Non-pigmented ciliary epithelial cell (primary cell): ENCODE measurements around the gene NDRG2.
A peak's percentile ranks its signal among the peaks of the same experiment; 100 is the strongest.
"Not testable (repeated sequence)": the region's sequence is repeated elsewhere in the genome, so short reads cannot be mapped to it uniquely, and the experiment has no call there.

Source experiments
- DNase-seq: peaks from one replicate; pipeline ENCODE4 v3.0.0-alpha.2; 2010; ENCODE audit warnings: low read depth

Gene NDRG2

DNA sequence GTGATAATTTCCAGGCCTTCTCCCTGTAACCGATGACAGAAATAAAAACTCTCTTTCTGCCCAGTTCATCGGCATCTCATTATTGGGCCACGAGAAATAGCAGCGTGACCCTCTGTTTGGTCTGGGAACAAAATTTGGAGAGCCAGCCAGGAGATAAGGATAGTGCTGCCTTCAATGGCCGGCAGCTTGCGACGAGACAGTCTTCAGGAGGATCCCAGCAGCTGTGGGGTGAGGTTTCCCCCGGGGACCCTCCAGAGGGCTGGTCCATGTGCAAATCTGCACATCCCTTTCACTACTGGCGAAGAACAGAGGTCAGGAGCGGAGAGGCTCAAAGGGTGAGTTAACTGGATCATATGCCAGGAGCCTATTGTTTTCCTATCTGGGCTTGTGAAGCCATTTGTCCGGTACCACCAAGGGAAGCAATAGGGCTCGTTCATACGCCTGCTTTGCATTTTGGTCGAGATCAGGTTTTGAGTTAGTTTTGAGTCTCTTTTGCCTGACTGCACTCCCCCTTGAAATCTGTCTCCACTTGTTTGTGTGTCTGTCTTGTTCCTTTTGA lies 21.0 kb downstream of the NDRG2 start:
- no peak for DNase-seq

DNA sequence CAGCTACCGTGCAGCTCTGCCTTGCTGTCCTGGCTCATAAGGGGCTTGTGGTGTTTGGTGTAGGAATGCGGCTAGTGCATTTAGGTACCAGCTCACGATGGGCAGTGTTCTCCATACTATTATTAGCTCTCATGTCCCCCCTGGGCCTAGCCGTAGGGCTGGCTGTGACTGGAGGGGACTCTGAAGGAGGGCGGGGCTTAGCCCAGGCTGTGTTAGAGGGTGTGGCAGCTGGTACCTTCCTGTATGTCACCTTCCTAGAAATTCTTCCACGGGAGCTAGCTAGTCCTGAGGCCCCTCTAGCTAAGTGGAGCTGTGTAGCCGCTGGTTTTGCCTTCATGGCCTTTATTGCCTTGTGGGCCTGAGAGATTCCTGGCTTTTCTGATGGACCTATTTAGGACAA lies 23.6 kb downstream of the NDRG2 start:
- DNase-seq = no peak

DNA sequence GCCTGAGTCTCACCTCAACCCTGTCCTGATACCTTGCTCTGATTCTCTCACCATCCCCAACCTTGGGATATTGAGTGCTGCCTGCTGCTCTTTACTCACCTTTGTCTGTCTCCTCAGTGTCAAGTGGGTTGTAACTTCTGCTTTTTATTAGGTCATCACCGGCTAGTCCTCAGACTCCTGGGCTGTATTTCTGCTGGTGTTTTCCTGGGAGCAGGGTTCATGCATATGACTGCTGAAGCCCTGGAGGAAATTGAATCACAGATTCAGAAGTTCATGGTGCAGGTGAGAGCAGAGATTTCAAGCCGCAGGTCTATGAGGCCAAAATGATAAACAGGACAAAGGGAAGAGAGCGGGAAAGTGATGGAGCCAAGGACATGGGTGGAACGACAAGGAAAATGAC lies 25.3 kb downstream of the NDRG2 start:
- no peak for DNase-seq

DNA sequence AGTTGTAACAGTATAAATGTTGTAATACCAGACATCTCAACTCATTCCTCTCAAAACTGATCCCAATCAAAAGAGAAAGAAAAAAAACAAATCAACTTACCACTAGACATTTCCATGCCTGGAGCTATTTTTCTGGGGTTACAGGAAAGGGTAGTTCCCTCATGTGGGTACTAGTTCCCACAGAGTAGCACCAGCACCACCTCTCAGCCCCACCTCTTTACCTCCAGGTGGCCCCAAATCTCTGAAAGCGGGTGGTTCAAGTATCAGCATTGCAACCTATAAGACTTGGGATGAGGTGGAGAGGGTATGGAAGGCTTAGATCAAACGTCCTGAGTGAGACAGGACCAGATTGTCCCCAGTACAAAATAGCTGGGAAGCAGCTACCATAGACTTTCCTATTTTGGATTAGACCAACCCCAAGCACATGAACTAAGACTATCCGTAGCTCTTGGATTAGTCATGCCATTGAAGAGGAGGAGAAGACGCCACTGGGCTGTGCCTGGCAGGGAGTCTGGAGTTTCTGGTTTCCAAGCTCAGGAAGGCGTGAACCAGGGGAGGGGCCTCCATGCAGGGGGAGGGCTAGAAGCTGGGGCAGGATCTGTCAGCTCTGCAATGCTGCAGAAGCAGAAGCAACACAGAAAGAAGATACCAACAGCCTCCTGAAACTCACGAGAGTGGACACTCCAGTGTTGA lies 26.0 kb downstream of the NDRG2 start, which contains the start of gene SLC39A2:
Gene SLC39A2, plus strand, starts transcription at position 620 of the 693 bp plus-strand sequence. CDS start 154 bp downstream, outside the sequence.
- DNase-seq = no peak

DNA sequence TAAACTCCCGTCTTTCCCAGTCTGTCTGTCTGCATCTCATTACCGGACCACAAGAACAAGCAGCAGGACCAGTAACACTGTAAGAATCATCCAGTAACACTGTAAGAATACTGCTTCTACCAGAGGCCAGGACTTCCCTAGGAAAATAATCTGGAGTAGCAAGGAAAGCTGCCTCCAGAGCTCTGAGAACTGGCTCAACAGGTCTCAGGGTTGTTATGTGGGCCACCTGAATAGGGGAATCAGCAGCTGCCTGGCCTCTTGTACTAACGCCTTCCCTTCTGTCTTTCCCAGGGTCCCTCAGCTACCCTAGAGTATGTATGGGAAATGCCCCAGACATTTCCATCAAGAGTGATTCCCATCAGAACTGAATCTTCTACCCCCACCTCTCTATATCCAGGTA lies 26.7 kb downstream of the NDRG2 start:
- DNase-seq = no peak

DNA sequence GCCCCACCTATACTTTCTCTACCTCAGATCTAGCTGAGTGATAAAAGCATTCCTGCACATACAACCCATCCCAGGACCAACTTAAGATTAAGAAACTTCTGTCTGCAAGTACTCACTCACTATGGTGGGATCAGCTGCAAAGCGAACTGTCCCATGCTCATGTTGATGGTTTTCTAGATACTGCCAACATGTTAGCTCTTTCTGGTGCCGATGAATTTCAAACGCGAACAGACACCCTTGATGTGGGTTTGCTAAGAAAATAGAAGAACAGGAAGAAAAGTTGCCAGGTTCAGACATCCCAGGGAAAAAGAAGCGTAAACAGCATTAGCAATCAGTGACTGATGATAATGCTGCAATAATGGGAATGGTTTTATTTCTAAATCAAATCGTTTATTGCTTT lies 27.3 kb downstream of the NDRG2 start:
- DNase-seq = no peak

DNA sequence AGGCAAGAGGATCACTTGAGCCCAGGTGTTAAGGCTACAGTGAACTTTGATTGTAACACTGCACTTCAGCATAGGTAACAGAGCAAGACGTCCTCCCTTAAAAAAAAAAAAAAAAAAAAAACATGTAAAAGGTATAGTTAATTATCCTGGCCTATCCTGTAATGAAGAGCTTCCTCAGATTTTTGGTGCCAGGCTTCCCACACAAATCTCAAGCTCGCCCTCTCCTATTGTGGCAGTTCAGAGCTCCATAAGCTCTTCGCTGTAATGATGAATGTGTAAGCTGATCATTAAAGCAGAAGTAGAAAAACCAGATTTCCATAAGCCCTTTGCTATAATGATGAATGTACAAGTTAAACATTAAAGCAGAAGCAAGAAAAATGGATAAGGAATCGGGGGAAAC lies 27.7 kb downstream of the NDRG2 start:
- no peak for DNase-seq

DNA sequence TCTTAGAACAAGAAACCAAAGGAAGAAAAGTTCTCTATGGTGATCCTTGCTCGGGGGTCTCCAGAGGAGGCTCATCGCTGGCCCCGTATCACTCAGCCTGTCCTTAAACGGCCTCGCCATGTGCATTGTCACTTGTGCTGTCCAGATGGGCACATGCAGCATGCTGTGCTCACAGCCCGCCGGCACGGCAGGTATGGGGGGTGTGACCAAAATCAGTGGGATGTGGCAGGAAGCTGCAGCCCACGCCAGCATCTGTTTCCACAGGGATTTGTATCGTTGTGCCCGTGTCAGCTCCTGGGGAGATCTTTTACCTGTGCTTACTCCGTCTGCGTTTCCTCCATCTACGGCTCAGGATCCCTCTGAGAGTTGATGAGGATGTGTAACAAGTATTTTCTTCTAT lies 28.3 kb downstream of the NDRG2 start:
- DNase-seq = no peak

DNA sequence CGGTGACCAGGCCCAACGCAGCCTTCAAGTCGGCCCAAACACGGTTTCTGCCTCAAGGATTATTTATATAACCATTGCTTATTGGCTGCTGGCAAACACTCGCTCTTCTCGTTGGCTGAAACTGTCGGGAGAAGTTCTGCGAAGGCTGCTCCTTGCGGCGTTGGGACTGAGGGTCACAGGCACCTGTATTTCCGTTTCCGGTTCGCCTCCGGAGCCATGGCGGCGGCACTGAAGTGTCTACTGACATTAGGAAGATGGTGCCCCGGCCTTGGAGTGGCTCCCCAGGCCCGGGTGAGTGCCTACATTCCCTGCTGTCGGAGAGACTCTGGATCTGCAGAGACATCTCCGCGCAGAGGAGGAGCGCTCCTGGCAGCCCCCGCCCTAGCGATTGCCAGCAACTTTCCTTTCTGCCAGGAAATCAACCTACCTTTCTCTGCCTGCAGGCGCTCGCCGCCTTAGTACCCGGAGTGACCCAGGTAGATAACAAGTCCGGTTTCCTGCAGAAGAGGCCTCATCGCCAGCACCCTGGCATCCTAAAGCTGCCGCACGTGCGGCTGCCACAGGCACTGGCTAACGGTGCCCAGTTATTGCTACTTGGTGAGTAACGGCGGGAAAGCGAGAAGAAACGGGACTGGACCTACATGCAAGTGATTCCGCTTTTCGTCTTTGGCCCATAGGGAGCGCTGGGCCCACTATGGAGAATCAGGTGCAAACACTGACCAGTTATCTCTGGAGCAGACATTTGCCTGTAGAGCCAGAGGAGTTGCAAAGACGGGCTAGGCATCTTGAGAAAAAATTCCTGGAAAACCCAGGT lies 34.9 kb downstream of the NDRG2 start, which contains the start of gene METTL17:
Gene METTL17, plus strand, starts transcription at position 194 of the 814 bp plus-strand sequence. Its CDS starts 23 bp downstream, at position 217.
- DNase-seq = peak; percentile 93

DNA sequence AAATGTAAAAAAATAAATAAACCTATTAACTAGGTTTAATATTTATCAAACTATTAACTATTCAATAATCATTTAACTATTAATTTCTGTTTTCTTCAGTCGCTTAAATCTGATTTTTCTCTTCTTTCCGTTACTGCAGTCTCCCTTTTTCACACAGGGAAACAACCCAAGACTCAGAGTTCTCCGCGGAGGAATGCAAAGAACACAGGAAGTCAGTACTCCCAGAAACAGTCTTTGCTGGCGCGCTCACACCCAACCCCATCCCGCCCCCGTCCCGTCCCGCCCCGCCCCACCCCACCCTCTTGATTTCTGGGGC lies 35.4 kb downstream of the NDRG2 start:
- DNase-seq = no peak

DNA sequence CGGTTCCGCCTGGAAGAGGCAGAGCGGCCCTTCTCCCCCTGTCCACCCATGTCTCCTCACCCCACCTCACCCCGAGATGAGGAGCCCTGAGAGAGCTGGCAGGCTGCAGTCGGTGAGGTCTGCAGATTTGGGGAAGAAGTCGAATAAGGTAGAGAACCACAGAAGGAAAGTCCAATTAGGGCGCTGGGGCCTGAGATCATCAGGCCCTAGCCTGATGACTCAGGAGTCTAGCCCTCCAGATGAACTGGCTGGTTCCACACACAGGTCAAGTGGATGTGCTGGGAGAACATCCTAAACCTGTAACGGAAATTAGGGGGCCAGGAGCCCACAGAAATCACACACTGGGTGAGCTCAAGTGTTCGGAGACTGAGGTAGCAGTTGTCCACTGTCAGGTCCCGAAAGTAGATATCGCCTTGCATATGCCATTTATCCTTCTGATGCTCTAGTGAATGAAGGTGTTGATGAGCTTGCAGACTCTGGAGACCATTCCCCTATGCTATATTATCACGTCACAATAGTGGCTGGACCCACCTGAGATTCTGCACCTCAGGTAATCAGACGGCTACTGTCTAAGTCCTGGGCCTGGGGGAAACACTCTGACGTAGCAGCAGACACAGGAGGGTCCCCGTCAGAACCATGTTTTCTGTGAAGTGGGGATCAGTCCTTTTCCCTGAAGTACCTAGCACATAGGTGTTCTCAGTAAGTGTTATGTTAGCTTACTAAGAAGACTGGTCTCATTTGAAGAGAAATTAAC lies 36.0 kb downstream of the NDRG2 start:
- DNase-seq = no peak

DNA sequence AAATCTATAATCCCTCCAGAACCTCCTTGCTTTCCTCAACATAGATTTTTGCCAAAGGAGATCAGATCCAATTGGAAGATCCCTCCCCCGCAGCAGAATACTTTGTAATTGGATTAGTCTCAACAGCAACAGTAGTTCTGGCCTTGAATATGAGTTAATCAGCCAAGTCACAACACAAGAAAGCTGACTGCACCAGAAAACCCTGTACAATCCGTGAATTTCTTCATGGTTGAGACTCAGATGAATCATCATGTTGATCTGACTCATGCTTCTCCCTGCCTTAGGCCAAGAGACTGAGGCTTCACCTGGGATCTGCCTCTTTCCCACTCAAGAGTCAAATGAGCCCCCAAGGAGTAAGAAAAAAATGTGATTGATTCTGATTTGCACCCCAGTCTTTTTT lies 38.0 kb downstream of the NDRG2 start:
- DNase-seq = peak; percentile 94

DNA sequence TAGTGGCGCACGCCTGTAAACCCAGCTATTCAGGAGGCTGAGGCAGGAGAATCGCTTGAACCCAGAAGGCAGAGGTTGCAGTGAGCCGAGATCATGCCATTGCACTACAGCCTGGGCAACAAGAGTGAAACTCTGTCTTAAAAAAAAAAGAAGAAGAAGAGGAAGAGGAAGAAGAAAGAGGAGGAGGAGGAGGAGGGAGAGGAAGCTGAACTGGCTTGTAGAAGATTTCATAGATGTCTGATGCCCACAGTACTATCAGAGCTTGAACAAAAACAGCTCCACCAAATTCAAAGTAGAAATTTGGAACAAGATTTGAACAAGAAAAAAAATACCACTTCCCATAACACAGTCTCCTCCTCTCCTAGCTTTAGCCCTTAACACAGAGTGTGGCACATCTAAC lies 39.2 kb downstream of the NDRG2 start:
- not testable (repeated sequence) for DNase-seq

DNA sequence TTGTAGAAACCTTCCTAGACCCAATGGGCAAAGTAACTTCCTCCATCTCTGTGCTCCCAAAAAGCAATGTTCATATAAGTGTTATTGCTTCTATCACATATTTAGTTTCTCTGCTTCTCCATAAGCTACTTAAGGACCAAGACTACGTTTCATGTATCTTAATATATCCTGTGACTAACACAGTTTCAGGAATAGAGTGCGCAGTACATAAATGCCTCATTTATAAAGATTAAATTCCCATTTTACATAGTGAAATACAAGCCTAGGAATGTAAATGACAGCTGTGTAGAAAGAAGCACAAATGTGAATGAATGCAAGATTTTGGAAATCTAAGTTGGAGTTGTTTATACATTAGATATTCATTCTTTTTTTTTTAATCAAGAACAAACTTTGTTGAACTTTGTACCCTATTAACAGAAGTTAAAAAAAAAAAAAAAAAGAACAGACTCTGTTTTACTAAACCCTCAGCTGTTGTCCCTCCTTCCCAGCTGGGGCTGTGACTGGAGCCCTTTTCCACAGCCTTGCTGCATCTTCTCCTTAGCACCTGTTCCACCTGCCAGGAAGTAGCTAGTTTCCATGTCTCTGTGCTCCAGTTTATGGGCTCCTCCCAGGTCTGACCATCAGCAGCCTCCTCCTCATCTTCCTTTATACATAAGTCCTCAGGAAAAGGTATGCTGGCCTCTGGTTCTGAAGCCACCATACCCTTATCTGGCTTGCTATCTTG lies 42.1 kb downstream of the NDRG2 start:
- no peak for DNase-seq

DNA sequence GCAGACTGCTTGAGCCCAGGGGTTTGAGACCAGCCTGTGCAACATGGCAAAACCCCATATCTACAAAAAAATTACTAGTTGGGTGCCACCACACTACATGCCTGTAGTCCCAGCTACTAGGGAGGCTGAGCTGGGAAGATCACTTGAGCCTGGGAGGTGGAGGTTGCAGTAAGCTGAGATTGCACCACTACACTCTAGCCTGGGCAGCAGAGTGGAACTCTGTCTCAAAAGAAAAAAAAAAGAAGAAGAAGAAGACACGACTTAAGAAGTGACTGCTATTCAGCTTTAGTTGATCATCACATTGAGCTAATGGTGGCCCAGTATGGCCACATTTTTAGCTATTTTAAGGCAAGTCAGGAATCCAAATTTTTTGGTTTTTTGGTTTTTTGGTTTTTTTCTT lies 44.0 kb downstream of the NDRG2 start:
- no peak for DNase-seq

DNA sequence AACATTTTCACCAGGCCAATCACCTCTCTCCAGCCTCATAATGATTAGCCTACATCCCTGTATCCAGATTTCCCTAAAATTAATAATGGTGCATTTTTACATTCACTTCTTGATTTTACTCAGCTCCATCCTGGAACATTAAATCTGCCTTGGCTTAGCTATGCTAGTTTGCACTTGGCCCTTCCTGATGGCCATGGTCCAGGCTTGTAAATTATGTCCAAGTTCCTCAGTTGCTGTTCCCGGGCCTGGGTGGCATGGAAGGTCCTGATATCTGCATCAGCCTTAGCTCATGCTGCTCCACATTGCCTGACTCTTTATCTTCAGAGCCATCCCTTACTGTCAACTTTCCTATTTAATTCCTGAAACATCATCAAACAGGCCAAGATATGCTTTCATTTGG lies 46.2 kb downstream of the NDRG2 start:
- DNase-seq = no peak

DNA sequence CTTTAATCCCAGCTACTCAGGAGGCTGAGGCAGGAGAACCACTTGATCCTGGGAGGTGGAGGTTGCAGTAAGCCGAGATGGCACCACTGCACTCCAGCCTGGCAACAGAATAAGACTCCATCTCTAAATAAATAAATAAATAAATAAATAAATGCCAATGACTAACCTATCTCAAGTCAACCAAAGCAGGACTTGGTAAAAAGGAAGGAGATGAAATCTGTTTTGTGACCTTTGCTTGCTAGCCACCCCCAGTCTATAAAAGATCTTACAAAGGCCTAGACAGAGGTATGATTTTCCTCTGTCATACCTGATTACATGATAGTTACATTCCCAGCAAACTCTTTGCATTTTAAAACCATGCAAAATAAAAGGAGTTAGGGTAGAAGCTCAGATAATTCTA lies 48.6 kb downstream of the NDRG2 start:
- no peak for DNase-seq

DNA sequence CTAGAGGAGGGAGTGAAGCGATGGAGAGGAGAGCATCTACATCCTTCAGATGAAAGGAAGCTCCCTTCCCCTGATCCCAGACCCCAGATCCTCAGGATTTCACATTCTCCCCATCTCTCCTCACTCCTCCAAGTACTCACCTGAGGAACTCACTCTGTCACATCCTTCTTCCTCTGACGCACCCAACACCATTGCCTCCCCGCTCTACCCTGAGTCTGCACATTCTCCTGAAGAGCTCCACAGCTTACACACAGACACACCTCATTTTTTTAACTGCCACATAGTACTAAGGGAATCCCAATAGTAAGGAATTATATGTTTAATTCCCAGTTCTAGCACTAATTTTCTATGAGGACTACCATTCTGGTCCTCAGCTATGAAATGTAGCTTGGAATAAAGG lies 51.4 kb downstream of the NDRG2 start:
- DNase-seq = no peak

DNA sequence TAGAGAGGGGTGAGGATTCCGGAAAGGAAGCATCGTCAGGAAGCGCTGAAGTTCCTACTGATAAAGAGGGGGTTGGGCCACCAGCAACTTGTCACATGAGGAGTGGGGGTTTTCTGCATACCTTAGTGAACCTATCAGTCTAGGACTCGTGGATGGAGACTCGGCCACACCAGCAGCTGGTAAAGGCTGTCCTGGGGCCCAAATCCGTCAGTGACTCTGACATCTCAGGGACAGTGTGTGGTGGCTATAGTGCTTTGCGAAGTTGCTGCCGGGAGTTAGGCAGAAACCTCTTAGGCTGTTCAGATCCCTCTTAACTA lies 53.2 kb downstream of the NDRG2 start:
- DNase-seq = no peak

DNA sequence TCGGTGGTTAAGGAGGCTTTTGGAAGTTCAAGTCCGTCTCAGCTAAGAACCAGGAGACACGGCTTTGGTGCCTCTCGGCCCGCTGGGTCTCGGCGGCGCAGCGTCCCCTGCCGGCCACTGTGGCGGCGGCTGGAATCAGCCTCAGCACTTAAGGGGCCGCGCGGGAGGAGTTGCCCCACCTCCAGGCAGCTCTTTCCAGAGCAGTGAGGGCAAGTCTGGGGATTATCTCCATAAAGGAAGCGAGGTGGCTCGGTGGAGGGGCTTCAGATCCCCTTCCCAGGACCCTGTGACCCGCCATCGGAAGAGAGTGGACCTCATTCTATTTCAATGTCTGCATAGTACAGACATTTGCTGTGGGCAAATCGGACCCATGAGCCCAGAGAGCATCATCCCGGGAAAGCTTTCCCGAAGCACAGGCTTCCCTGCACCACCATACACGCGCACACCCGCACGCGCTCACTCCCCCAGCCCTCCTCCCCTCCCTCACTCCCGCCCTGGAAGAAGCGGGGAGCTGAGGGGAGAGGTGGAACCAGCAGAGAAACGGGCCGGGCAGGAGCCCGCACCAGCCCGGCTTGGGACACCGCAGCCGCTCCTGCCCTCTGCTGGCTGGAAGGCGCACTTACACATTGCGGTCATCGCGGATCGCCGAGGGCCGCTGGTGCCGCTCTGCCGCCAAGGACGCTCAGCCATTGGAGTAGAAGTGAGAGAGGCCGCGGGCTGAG lies 53.7 kb downstream of the NDRG2 start:
- no peak for DNase-seq

DNA sequence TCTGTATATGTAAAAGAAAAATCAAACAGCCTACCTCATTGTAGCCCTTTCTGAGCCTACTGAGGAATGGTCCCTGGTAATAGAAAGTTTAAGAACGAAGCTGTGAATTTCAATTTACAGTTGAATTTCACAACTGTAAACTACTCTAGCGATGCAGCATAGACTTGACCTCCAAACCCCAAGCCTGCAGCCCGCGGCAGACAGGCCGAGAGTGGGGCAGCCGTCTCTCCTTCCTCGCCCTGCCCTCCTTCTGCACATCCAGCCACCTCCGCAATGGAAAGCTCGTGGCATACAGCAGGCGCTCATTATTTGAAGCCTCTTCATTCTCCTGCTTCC lies 54.2 kb downstream of the NDRG2 start:
- no peak for DNase-seq

DNA sequence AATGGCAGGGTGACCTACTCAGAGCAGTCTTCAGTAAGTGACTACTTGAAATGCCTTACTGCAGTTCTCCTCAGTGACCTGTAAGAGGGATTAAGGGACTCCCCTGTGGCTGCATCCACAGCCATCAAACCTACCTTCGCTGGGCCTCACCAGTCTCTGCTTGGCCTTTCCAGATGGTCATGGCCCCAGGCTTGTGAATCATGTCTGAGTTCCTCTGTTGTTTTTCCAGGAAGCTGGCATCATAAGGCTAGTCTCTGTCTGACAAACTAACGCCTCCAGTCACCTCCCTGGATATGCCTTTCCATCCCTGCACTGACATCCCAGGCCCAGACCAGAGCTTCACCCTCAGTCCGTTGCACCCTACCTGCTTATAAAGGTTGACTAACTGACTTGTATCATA lies 55.5 kb downstream of the NDRG2 start:
- no peak for DNase-seq
